Caco-2 (cell line): ENCODE measurements around the gene NEDD4L. TPM values are rescaled to one million over a fixed set of nuclear protein-coding genes. Genes with fewer than 3 reads are reported as not detected.

Source experiments
- BruUV-seq: library from RNA; stranded (reverse); fragments of 400-500 nt; replicated peaks from 2 replicates; lab custom pipeline; 2021; lab: Mats Ljungman, UMichigan
- CTCF ChIA-PET: fragments of 300-600 bp; sonication (Branson Sonifier 250); formaldehyde crosslinking; loops from one replicate; lab custom pipeline; 2022; ENCODE audit warnings: antibody characterized with exemption; lab: Charles Lee
- POLR2A ChIA-PET: fragments of 300-600 bp; sonication (Branson Sonifier 250); formaldehyde crosslinking; loops from one replicate; lab custom pipeline; 2022; ENCODE audit warnings: antibody characterized with exemption; lab: Charles Lee
- DNase-seq, 2 experiments: peaks; one replicate each; pipeline versions ENCODE4 v3.0.0 to v3.0.0-alpha.2; 2020 to 2022
- H3K27me3 ChIP-seq: replicated peaks from 2 replicates; pipeline ENCODE4 v1.6.0; 2011; ENCODE audit warnings: low read length; ENCODE audit not compliant: control insufficient read depth, insufficient read depth
- H3K36me3 ChIP-seq: 2 replicates; pipeline ENCODE4 v1.5.1; 2011; ENCODE audit warnings: low read length; ENCODE audit not compliant: control insufficient read depth, insufficient read depth
- H3K4me1 ChIP-seq: fragments of 250-450 bp; sonication (Bioruptor Pico); 2 replicates; pipeline ENCODE4 v1.5.1; 2020; ENCODE audit warnings: mild to moderate bottlenecking
- H3K4me3 ChIP-seq: 2 replicates; pipeline ENCODE4 v1.5.1; 2011; ENCODE audit warnings: low read depth, mild to moderate bottlenecking, control low read depth, low read length
- H3K9me3 ChIP-seq: fragments of 250-450 bp; sonication (Bioruptor Pico); 2 replicates; pipeline ENCODE4 v1.5.1; 2020; ENCODE audit warnings: mild to moderate bottlenecking, moderate library complexity
- H3K27ac Mint-ChIP-seq: one replicate; pipeline ENCODE4 v1.8.0; 2022; ENCODE audit warnings: mixed read lengths; ENCODE audit not compliant: unreplicated experiment
- H3K27me3 Mint-ChIP-seq: one replicate; pipeline ENCODE4 v1.8.0; 2022; ENCODE audit warnings: mixed read lengths; ENCODE audit not compliant: insufficient read depth, unreplicated experiment
- H3K36me3 Mint-ChIP-seq: one replicate; pipeline ENCODE4 v1.8.0; 2022; ENCODE audit warnings: mild to moderate bottlenecking, mixed read lengths; ENCODE audit not compliant: insufficient read depth, unreplicated experiment
- H3K4me1 Mint-ChIP-seq: one replicate; pipeline ENCODE4 v1.8.0; 2022; ENCODE audit warnings: low read depth, mixed read lengths; ENCODE audit not compliant: unreplicated experiment
- H3K4me3 Mint-ChIP-seq: one replicate; pipeline ENCODE4 v1.8.0; 2022; ENCODE audit warnings: mild to moderate bottlenecking, moderate library complexity, mixed read lengths; ENCODE audit not compliant: unreplicated experiment
- H3K9me3 Mint-ChIP-seq: one replicate; pipeline ENCODE4 v1.8.0; 2022; ENCODE audit warnings: mixed read lengths; ENCODE audit not compliant: unreplicated experiment
- intact Hi-C: fragments of 100-400 bp; cut with micrococcal nuclease; formaldehyde crosslinking; loops from one replicate; pipeline ENCODE4 v1.10.0; 2022; ENCODE audit not compliant: unreplicated experiment
- total RNA-seq: library from RNA; stranded (reverse); gene quantifications from 2 replicates; pipeline ENCODE4 v1.2.3, GENCODE V29; 2022
- TF ChIP-seq, protein P1 (sequence below), 2 experiments: fragments of 200-600 bp in 1 of 2; IDR thresholded peaks; 1 replicate in 1 of 2; 2 replicates in 1 of 2; pipeline versions ENCODE4 v1.5.1 to v1.8.0; 2011 to 2022; ENCODE audit warnings: antibody characterized with exemption in 1 of 2, control low read depth in 1 of 2, inconsistent platforms in 1 of 2, low read depth in 1 of 2, low read length in 1 of 2, mild to moderate bottlenecking in 1 of 2, moderate library complexity in 1 of 2; ENCODE audit not compliant: insufficient read depth in 1 of 2, severe bottlenecking in 1 of 2, unreplicated experiment in 1 of 2

The NEDD4L gene
- total RNA-seq, 1 experiment from 2014 or later: 85.4 TPM

DNA sequence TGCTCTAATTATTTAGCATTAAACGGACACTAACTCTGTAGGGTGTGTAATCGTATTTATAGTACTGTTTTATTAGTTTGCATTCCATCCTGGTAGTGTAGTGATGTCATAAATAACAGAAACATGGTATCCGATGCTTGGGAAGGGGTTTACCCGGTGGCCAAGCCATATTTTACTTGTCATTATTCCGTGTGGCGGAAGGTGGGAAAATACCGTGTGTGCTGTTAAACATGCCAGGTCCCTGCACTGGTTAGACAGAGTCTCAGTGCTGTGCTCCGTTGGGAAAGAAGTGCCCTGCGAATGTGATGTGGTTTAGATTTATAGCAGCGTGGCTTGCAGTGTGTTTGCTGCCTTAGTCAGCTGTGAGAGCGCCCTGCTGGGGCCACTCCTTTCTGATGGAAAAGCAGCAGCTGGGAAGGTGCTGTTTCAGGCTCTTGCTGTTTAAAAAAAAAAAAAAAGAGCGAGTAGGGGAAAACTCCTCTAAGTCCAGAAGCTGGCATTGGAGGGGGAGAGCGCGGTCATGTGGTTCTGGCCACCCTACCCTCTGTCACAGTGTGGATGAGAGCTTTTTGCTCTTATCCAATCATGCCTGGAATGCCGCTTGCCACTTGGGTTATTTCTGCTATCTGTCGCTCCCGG lies 211.0 kb downstream of the NEDD4L start:
- BruUV-seq: no TSS peak
- Mint-ChIP-seq H3K9me3 (no peaks in the 10 kb centered on the region), H3K36me3 (peaks cover 10% of the 10 kb centered on the region), H3K27ac (no peak overlapping the region), H3K4me1 (peaks cover 12% of the 10 kb centered on the region), H3K27me3 (no peaks in the 10 kb centered on the region), H3K4me3 (no peak overlapping the region)
- no peaks in the 10 kb centered on the region for H3K9me3 ChIP-seq
- ChIA-PET CTCF (interaction anchor here (0.7 kb wide), 1 partner anchor 234 kb away, joined by 6 read pairs; no protein-coding TSS in a partner anchor), POLR2A (no interaction called here)
- TF ChIP-seq, protein P1, sequence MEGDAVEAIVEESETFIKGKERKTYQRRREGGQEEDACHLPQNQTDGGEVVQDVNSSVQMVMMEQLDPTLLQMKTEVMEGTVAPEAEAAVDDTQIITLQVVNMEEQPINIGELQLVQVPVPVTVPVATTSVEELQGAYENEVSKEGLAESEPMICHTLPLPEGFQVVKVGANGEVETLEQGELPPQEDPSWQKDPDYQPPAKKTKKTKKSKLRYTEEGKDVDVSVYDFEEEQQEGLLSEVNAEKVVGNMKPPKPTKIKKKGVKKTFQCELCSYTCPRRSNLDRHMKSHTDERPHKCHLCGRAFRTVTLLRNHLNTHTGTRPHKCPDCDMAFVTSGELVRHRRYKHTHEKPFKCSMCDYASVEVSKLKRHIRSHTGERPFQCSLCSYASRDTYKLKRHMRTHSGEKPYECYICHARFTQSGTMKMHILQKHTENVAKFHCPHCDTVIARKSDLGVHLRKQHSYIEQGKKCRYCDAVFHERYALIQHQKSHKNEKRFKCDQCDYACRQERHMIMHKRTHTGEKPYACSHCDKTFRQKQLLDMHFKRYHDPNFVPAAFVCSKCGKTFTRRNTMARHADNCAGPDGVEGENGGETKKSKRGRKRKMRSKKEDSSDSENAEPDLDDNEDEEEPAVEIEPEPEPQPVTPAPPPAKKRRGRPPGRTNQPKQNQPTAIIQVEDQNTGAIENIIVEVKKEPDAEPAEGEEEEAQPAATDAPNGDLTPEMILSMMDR (IDR thresholded peaks at IDR 0.05; ENCODE audit: insufficient read depth in 1 of 2, low read depth in 1 of 2, low read length in 1 of 2, severe bottlenecking in 1 of 2, unreplicated experiment in 1 of 2): no peak
- no peak for DNase-seq
- H3K27me3 ChIP-seq: no peaks in the 10 kb centered on the region
- H3K4me1 ChIP-seq: no peaks in the 10 kb centered on the region
- no peaks in the 10 kb centered on the region for H3K36me3 ChIP-seq
- intact Hi-C loops: no loop called here
- H3K4me3 ChIP-seq: no peak overlapping the region

DNA sequence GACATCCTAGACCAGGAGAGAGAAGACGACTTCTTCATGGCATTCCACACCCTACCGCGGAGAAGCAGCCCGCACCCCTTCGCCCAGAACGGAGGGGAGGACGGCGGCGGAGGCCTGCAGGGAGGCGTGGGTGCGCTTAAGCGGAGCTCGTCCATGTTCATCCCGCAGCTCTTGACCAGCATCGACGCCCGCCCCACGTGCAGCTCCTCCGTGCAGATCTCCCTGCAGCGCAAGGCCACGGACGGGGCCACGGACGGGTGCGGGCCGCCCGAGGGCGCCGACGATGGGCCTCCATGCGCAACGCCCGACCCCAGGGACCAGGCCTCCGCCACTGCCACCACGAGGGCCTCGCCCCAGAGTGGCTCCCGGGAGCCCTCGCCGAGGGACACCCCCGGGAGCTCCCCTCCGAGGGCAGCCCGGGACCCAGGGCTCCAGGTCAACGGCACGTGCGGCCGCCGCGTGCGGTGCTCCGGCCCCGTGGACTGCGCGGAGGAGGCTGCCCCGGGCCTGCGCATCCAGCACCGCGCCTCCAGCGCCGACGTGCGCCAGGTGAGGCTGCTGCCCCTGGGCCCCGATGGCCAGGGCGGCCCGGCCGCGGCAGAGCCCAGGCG lies 211.8 kb downstream of the NEDD4L start:
- Histone ChIP-seq H3K4me3 (no peak overlapping the region), H3K27me3 (no peaks in the 10 kb centered on the region), H3K4me1 (no peaks in the 10 kb centered on the region), H3K9me3 (no peaks in the 10 kb centered on the region), H3K36me3 (no peaks in the 10 kb centered on the region)
- TF ChIP-seq, protein P1 (IDR thresholded peaks at IDR 0.05; ENCODE audit: insufficient read depth in 1 of 2, low read depth in 1 of 2, low read length in 1 of 2, severe bottlenecking in 1 of 2, unreplicated experiment in 1 of 2): no peak
- no peak for DNase-seq
- Mint-ChIP-seq H3K4me3 (no peak overlapping the region), H3K27me3 (no peaks in the 10 kb centered on the region), H3K27ac (no peak overlapping the region), H3K4me1 (peaks cover 8% of the 10 kb centered on the region), H3K9me3 (no peaks in the 10 kb centered on the region), H3K36me3 (peaks cover 10% of the 10 kb centered on the region)
- BruUV-seq: no TSS peak
- CTCF ChIA-PET: no interaction called here
- POLR2A ChIA-PET: no interaction called here
- intact Hi-C loops: no loop called here

DNA sequence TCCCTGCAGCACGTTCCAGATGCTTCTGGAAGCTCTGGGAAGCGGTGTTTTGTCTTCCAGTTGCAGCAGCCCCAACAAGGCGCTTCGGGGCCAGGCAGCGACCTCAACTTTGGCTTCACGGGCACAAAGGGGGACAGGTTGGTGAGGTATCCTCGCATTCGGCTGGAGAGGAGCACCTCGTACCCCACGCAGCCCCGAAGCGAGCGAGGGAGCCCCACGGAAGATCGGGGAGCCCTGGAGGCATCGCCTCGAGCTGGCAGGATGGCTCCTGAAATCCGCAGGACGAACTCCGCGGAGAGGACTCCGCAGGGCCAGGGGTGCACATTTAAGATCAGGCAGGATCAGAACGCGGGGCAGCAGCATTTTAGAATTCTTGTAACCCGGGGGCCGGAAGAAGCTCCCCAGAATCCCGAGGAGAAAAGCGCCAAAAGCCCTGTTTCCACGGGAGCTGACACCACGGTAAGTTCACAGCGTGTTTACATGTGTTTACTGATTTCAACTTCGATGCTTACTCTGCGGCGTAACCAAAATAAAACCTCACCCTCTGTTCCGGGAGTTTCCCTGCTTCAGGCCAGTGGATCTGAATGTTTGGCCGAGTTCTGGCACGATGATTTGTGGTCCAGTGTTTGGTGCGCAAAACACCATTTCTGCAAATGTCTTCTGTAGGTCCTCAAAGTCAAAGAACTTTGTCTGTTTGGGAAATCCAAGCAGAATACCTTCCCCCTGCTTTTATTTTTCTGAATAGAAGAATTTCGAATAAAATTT lies 212.5 kb downstream of the NEDD4L start:
- no peak for DNase-seq
- H3K9me3 Mint-ChIP-seq: no peaks in the 10 kb centered on the region
- no peaks in the 10 kb centered on the region for H3K4me1 ChIP-seq
- peaks cover 6% of the 10 kb centered on the region for H3K4me1 Mint-ChIP-seq
- TF ChIP-seq, protein P1 (IDR thresholded peaks at IDR 0.05; ENCODE audit: insufficient read depth in 1 of 2, low read depth in 1 of 2, low read length in 1 of 2, severe bottlenecking in 1 of 2, unreplicated experiment in 1 of 2): no peak
- H3K4me3 ChIP-seq: no peak overlapping the region
- ChIA-PET CTCF (no interaction called here), POLR2A (no interaction called here)
- H3K4me3 Mint-ChIP-seq: no peak overlapping the region
- no peaks in the 10 kb centered on the region for H3K36me3 ChIP-seq
- H3K27me3 ChIP-seq: no peaks in the 10 kb centered on the region
- no peaks in the 10 kb centered on the region for H3K27me3 Mint-ChIP-seq
- H3K27ac Mint-ChIP-seq: no peak overlapping the region
- BruUV-seq: no TSS peak
- intact Hi-C loops: no loop called here
- H3K9me3 ChIP-seq: no peaks in the 10 kb centered on the region
- H3K36me3 Mint-ChIP-seq: peaks cover 10% of the 10 kb centered on the region
